ENCODE data around the gene SPRR5. TPM values are rescaled to one million over a fixed set of nuclear protein-coding genes. Genes with fewer than 3 reads are reported as not detected.

Gene SPRR5
- total RNA-seq, 2 donors from 2014 or later, result not detected

GRCh38 chr1:152932170-152932811 is 14.7 kb upstream of the SPRR5 start:
- intact Hi-C loops (cut with DNase I), result no loop called here
- TF ChIP-seq CTCF (IDR thresholded peaks at IDR 0.05), result no peak
- no peaks in the 10 kb centered on the region for H3K9me3 ChIP-seq
- H3K27me3 ChIP-seq, result no peaks in the 10 kb centered on the region
- H3K9ac ChIP-seq (ENCODE audit: low read depth in 2 of 2, low read length in 2 of 2), result no peak overlapping the region
- no peak overlapping the region for H3K4me3 ChIP-seq
- DNase-seq, result no peak
- H3K27ac ChIP-seq, result no peak overlapping the region
- no peaks in the 10 kb centered on the region for H3K4me1 ChIP-seq
- H3K36me3 ChIP-seq, result no peaks in the 10 kb centered on the region

GRCh38 chr1:152933196-152933595 is 13.8 kb upstream of the SPRR5 start:
- TF ChIP-seq CTCF (IDR thresholded peaks at IDR 0.05), result no peak
- Histone ChIP-seq H3K9me3 (no peaks in the 10 kb centered on the region), H3K36me3 (no peaks in the 10 kb centered on the region), H3K9ac (ENCODE audit: low read depth in 2 of 2, low read length in 2 of 2) (no peak overlapping the region), H3K4me3 (no peak overlapping the region), H3K27ac (no peak overlapping the region), H3K4me1 (no peaks in the 10 kb centered on the region), H3K27me3 (no peaks in the 10 kb centered on the region)
- no peak for DNase-seq
- intact Hi-C loops (cut with DNase I), result no loop called here

GRCh38 chr1:152940614-152941013 is 6.4 kb upstream of the SPRR5 start:
- intact Hi-C loops (cut with DNase I), result no loop called here
- Histone ChIP-seq H3K27me3 (no peaks in the 10 kb centered on the region), H3K36me3 (no peaks in the 10 kb centered on the region), H3K27ac (no peak overlapping the region), H3K9ac (ENCODE audit: low read depth in 2 of 2, low read length in 2 of 2) (no peak overlapping the region), H3K4me1 (no peaks in the 10 kb centered on the region), H3K9me3 (no peaks in the 10 kb centered on the region), H3K4me3 (no peak overlapping the region)
- TF ChIP-seq CTCF (IDR thresholded peaks at IDR 0.05), result no peak
- DNase-seq, result no peak

GRCh38 chr1:152941037-152941711 is 5.8 kb upstream of the SPRR5 start:
- no peaks in the 10 kb centered on the region for H3K36me3 ChIP-seq
- H3K27ac ChIP-seq, result no peak overlapping the region
- no peak for DNase-seq
- no peak for TF ChIP-seq CTCF (IDR thresholded peaks at IDR 0.05)
- H3K9ac ChIP-seq (ENCODE audit: low read depth in 2 of 2, low read length in 2 of 2), result no peak overlapping the region
- H3K4me3 ChIP-seq, result no peak overlapping the region
- no peaks in the 10 kb centered on the region for H3K27me3 ChIP-seq
- intact Hi-C loops (cut with DNase I), result no loop called here
- H3K9me3 ChIP-seq, result no peaks in the 10 kb centered on the region
- H3K4me1 ChIP-seq, result no peaks in the 10 kb centered on the region

- H3K36me3 ChIP-seq, result no peaks in the 10 kb centered on the region
- no peaks in the 10 kb centered on the region for H3K4me1 ChIP-seq
- no peak for DNase-seq
- no peak for TF ChIP-seq CTCF (IDR thresholded peaks at IDR 0.05)
- no peaks in the 10 kb centered on the region for H3K27me3 ChIP-seq
- H3K4me3 ChIP-seq, result no peak overlapping the region
- no peak overlapping the region for H3K9ac ChIP-seq (ENCODE audit: low read depth in 2 of 2, low read length in 2 of 2)
- H3K27ac ChIP-seq, result no peak overlapping the region
- intact Hi-C loops (cut with DNase I), result no loop called here
- no peaks in the 10 kb centered on the region for H3K9me3 ChIP-seq
Measured at GRCh38 chr1:152942161-152942560, 4.8 kb upstream of the SPRR5 start.

Measured in colonic mucosa (tissue), 4 donors.